ENCODE data around the gene DPP9.

DNA sequence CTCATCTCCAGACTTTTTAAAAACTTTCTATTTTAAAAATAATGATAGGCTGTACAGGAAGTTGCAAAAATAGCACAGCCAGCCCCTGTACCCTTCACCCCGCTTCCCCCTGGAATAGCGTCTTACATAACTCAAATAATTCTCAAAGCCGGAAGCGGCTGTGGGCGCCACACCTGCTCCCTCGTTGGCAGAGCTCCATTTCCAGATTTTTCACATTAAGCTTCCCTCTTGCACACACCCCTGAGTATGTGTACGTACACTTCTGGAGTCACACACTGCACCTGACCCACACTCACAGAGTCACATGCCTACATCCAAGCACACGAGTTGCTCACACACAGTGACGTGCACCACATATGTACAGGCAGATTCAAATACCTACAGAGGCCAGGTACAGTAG, 24.9 kb upstream of the DPP9 start:
- TF ChIP-seq, protein P1, sequence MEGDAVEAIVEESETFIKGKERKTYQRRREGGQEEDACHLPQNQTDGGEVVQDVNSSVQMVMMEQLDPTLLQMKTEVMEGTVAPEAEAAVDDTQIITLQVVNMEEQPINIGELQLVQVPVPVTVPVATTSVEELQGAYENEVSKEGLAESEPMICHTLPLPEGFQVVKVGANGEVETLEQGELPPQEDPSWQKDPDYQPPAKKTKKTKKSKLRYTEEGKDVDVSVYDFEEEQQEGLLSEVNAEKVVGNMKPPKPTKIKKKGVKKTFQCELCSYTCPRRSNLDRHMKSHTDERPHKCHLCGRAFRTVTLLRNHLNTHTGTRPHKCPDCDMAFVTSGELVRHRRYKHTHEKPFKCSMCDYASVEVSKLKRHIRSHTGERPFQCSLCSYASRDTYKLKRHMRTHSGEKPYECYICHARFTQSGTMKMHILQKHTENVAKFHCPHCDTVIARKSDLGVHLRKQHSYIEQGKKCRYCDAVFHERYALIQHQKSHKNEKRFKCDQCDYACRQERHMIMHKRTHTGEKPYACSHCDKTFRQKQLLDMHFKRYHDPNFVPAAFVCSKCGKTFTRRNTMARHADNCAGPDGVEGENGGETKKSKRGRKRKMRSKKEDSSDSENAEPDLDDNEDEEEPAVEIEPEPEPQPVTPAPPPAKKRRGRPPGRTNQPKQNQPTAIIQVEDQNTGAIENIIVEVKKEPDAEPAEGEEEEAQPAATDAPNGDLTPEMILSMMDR (conservative IDR thresholded peaks at IDR 0.05; ENCODE audit: low read length) = no peak
- TF ChIP-seq EZH2phosphoT487 (IDR thresholded peaks at IDR 0.05; ENCODE audit: borderline replicate concordance, low read depth, low read length) = no peak

All from OCI-LY7 (cell line).